ENCODE measurements around the gene OPCML. TPM values are rescaled to one million over a fixed set of nuclear protein-coding genes. Genes with fewer than 3 reads are reported as not detected.

Gene OPCML
- total RNA-seq, 1 donor from 2014 or later, result not detected

- TF ChIP-seq CTCF (IDR thresholded peaks at IDR 0.05), result no peak
- Histone ChIP-seq H3K27me3 (no peaks in the 10 kb centered on the region), H3K27ac (no peak overlapping the region), H3K9me3 (no peaks in the 10 kb centered on the region), H3K4me3 (no peak overlapping the region), H3K36me3 (no peaks in the 10 kb centered on the region), H3K4me1 (no peaks in the 10 kb centered on the region)
- DNase-seq (ENCODE audit: low spot score in 2 of 2), result no peak
- intact Hi-C loops (cut with DNase I), result no loop called here
Observed at GRCh38 chr11:133048270-133048669, 484.0 kb downstream of the OPCML start.

- no peaks in the 10 kb centered on the region for H3K4me1 ChIP-seq
- DNase-seq (ENCODE audit: low spot score in 2 of 2), result no peak
- intact Hi-C loops (cut with DNase I), result no loop called here
- no peaks in the 10 kb centered on the region for H3K36me3 ChIP-seq
- H3K4me3 ChIP-seq, result no peak overlapping the region
- H3K9me3 ChIP-seq, result no peaks in the 10 kb centered on the region
- TF ChIP-seq CTCF (IDR thresholded peaks at IDR 0.05), result no peak
- H3K27me3 ChIP-seq, result no peaks in the 10 kb centered on the region
- H3K27ac ChIP-seq, result no peak overlapping the region
Observed at GRCh38 chr11:133047771-133048115, 484.6 kb downstream of the OPCML start.

- Histone ChIP-seq H3K9me3 (no peaks in the 10 kb centered on the region), H3K4me3 (no peak overlapping the region), H3K27me3 (no peaks in the 10 kb centered on the region), H3K27ac (no peak overlapping the region), H3K36me3 (no peaks in the 10 kb centered on the region), H3K4me1 (no peaks in the 10 kb centered on the region)
- TF ChIP-seq CTCF (IDR thresholded peaks at IDR 0.05), result no peak
- no peak for DNase-seq (ENCODE audit: low spot score in 2 of 2)
- intact Hi-C loops (cut with DNase I), result no loop called here
Observed at GRCh38 chr11:133047036-133047770, 485.1 kb downstream of the OPCML start.

GRCh38 chr11:133046252-133046651 lies 486.0 kb downstream of the OPCML start:
- Histone ChIP-seq H3K27me3 (no peaks in the 10 kb centered on the region), H3K4me3 (no peak overlapping the region), H3K9me3 (no peaks in the 10 kb centered on the region), H3K27ac (no peak overlapping the region), H3K4me1 (no peaks in the 10 kb centered on the region), H3K36me3 (no peaks in the 10 kb centered on the region)
- intact Hi-C loops (cut with DNase I), result no loop called here
- no peak for DNase-seq (ENCODE audit: low spot score in 2 of 2)
- TF ChIP-seq CTCF (IDR thresholded peaks at IDR 0.05), result no peak

- no peak for TF ChIP-seq CTCF (IDR thresholded peaks at IDR 0.05)
- Histone ChIP-seq H3K9me3 (no peaks in the 10 kb centered on the region), H3K27ac (no peak overlapping the region), H3K4me3 (no peak overlapping the region), H3K27me3 (no peaks in the 10 kb centered on the region), H3K36me3 (no peaks in the 10 kb centered on the region), H3K4me1 (no peaks in the 10 kb centered on the region)
- DNase-seq (ENCODE audit: low spot score in 2 of 2), result no peak
- intact Hi-C loops (cut with DNase I), result no loop called here
Observed at GRCh38 chr11:133041928-133042882, 490.1 kb downstream of the OPCML start.
